Omental fat pad (tissue), 4 donors: ENCODE data around the gene WDR1. TPM values are rescaled to one million over a fixed set of nuclear protein-coding genes. Genes with fewer than 3 reads are reported as not detected.

Experiments
- ATAC-seq: fragments of 150-250 bp; one replicate; pipeline ENCODE4 v1.9.1; 2016; ENCODE audit warnings: mild to moderate bottlenecking, moderate library complexity; ENCODE audit not compliant: low FRiP score
- DNase-seq: peaks from one replicate; pipeline ENCODE4 v3.0.0-alpha.2; 2019; ENCODE audit warnings: low spot score
- CTCF ChIP-seq, 3 donors: fragments of 450-650 bp; IDR thresholded peaks; one replicate each; pipeline ENCODE4 v1.5.1; 2016 to 2017; ENCODE audit warnings: antibody characterized with exemption in 3 of 3, mild to moderate bottlenecking in 3 of 3, moderate library complexity in 2 of 3
- total RNA-seq, 4 donors: library from RNA; depleted of rRNA; stranded (reverse); fragments of >200 nt; gene quantifications; one replicate each; pipeline ENCODE4 v1.1.0, GENCODE V29; 2016

Gene WDR1
- total RNA-seq, 4 donors from 2014 or later: 114 to 219 (median 135) TPM

GRCh38 chr4:10061650-10062415 is 54.8 kb downstream of the WDR1 start:
- no peak for ATAC-seq
- no peak for DNase-seq
- no peak for TF ChIP-seq CTCF (IDR thresholded peaks at IDR 0.05)

GRCh38 chr4:10058371-10058770 is 58.2 kb downstream of the WDR1 start:
- DNase-seq: no peak
- no peak for ATAC-seq
- TF ChIP-seq CTCF (IDR thresholded peaks at IDR 0.05): no peak

DNA sequence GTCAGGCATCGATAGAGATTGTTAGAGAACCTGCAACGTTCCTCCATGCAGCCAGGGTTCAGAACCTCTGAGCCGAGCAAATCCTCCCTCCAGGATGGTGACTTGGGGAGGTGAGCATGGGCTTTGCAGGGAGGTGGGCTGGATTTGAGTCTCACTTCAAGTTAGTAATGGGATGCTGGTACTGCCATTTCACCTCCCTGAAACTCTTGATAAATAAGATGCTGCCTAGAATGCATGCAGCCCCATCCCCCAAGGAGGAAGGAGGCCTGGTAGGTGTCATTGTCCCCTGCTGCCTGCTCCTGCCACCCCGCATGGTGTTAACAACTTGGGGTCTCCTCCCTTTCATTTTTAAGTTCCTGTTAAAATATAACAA is 59.6 kb downstream of the WDR1 start:
- TF ChIP-seq CTCF (IDR thresholded peaks at IDR 0.05): no peak
- DNase-seq: no peak

DNA sequence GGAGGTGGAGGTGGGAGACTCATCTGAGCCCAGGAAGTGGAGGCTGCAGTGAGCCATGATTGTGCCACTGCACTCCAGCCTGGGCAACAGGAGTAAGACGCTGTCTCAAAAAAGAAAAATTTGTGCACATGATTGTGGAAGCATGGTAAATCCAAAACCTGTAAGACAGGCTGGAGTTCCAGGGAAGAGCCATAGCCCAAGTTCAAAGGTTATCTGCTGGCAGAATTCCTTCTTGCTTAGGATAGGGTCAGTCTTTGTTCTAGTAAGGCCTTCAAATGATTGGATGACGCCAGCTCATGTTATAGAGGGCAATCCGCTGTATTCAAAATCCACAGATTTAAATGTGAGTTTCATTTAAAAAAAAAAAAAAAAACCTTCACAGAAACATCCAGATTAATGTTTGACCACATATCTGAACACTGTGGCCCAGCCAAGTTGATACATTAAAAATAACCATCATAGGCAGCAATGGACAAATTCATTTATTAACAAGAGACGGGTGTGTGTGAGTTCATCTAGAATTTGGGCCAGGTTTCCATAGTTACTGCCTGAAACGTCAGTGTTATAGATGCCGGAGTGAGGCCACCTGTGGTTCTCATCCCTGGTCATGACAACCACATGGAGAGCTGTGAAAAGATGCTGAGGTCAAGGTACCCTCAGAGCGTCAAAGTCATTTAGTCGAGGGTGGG is 60.1 kb downstream of the WDR1 start:
- TF ChIP-seq CTCF (IDR thresholded peaks at IDR 0.05): no peak
- DNase-seq (no peak), ATAC-seq (no peak)

More for the DNA sequence above, 59.6 kb downstream of the WDR1 start:
- ATAC-seq: no peak

GRCh38 chr4:10055871-10056270 is 60.7 kb downstream of the WDR1 start:
- no peak for ATAC-seq
- no peak for TF ChIP-seq CTCF (IDR thresholded peaks at IDR 0.05)

DNA sequence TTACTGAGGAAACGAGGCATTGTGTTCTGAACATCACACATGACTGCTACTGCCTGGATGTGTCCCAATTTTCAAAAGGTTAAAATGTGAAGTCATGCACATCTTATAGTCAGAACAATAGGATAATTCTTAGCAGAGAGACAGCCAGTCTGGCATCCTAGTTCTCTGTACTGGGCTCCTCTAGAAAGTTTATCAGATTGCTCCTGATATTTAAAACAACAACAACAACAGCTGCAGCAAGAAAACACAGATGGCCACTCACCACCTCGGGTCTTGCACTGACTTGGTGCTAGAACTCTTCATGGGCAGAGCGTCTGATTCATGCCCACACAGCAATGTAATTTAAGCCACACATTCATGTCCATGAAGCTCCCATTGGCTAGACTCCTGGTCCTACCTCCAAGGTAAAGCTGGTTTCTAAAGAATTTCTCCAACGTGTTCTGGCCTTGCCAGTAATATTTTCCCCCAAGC is 62.0 kb downstream of the WDR1 start:
- DNase-seq (no peak), ATAC-seq (no peak)
- TF ChIP-seq CTCF (IDR thresholded peaks at IDR 0.05): no peak

More at GRCh38 chr4:10055871-10056270, 60.7 kb downstream of the WDR1 start:
- DNase-seq: no peak
